Occipital lobe (tissue), 2 donors: ENCODE measurements around the gene CC2D2A. TPM values are rescaled to one million over a fixed set of nuclear protein-coding genes. Genes with fewer than 3 reads are reported as not detected.
A peak's percentile ranks its signal among the peaks of the same experiment; 100 is the strongest.

ENCODE experiments used
- DNase-seq: peaks from one replicate; lab custom pipeline; 2025; lab: John Stamatoyannopoulos, UW
- total RNA-seq: library from RNA; depleted of rRNA; stranded (reverse); fragments of >200 nt; gene quantifications from one replicate; pipeline ENCODE4 v1.2.3, GENCODE V29; 2014

The CC2D2A gene
- total RNA-seq, 1 donor from 2014 or later = 19.8 TPM

GRCh38 chr4:15459706-15460105, 10.0 kb upstream of the CC2D2A start:
- no peak for DNase-seq

GRCh38 chr4:15466596-15466995, 3.1 kb upstream of the CC2D2A start:
- no peak for DNase-seq

GRCh38 chr4:15470128-15470475, 420 bp downstream of the CC2D2A start:
- DNase-seq = no peak

GRCh38 chr4:15476396-15476795, 6.7 kb downstream of the CC2D2A start:
- no peak for DNase-seq

- no peak for DNase-seq
Observed at GRCh38 chr4:15478724-15479088, 9.0 kb downstream of the CC2D2A start.

- DNase-seq = peak; percentile 68
Observed at GRCh38 chr4:15479089-15479912, 9.6 kb downstream of the CC2D2A start.

- no peak for DNase-seq
Observed at GRCh38 chr4:15479913-15480185, 10.2 kb downstream of the CC2D2A start.

GRCh38 chr4:15481961-15482745, 12.5 kb downstream of the CC2D2A start:
- no peak for DNase-seq

- no peak for DNase-seq
Observed at GRCh38 chr4:15482842-15483241, 13.2 kb downstream of the CC2D2A start.

- no peak for DNase-seq
Observed at GRCh38 chr4:15488136-15488535, 18.5 kb downstream of the CC2D2A start.

GRCh38 chr4:15488658-15489470, 19.2 kb downstream of the CC2D2A start:
- no peak for DNase-seq

GRCh38 chr4:15489551-15489950, 19.9 kb downstream of the CC2D2A start:
- no peak for DNase-seq

- DNase-seq = no peak
Observed at GRCh38 chr4:15493411-15493810, 23.7 kb downstream of the CC2D2A start.

- no peak for DNase-seq
Observed at GRCh38 chr4:15495621-15496020, 25.9 kb downstream of the CC2D2A start.

- DNase-seq = no peak
Observed at GRCh38 chr4:15498356-15498755, 28.7 kb downstream of the CC2D2A start.

GRCh38 chr4:15500701-15501100, 31.0 kb downstream of the CC2D2A start:
- no peak for DNase-seq

GRCh38 chr4:15501941-15502340, 32.3 kb downstream of the CC2D2A start:
- DNase-seq = no peak

- DNase-seq = no peak
Observed at GRCh38 chr4:15502384-15502783, 32.7 kb downstream of the CC2D2A start.

- DNase-seq = no peak
Observed at GRCh38 chr4:15504041-15504440, 34.4 kb downstream of the CC2D2A start.

- DNase-seq = no peak
Observed at GRCh38 chr4:15506464-15506863, 36.8 kb downstream of the CC2D2A start.

- no peak for DNase-seq
Observed at GRCh38 chr4:15507679-15508078, 38.0 kb downstream of the CC2D2A start.

- DNase-seq = no peak
Observed at GRCh38 chr4:15510961-15511360, 41.3 kb downstream of the CC2D2A start.
